ENCODE measurements around the gene FASLG.

The FASLG gene

DNA sequence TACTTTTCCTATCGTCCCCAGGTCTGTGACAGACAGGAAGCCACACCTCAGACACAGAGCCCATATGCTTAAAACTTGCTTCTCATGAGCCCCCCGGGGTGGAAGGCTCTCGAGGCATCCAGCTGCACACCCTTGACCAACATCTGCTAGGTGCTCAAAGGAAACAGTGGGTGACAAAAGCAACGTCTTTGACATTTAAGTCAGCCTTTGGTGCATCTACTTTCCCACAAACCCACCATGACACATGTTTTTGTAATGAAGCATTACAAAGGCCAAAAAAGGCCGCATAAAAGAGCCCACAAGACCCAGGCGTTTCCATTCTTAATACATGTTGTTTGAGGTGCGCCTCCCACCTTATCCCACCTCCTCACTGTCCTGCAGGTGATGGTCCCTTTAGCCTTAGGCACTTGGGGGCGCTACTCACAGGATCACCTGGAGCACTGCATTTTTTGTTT is 11.8 kb upstream of the FASLG start:
- no peak for DNase-seq

DNA sequence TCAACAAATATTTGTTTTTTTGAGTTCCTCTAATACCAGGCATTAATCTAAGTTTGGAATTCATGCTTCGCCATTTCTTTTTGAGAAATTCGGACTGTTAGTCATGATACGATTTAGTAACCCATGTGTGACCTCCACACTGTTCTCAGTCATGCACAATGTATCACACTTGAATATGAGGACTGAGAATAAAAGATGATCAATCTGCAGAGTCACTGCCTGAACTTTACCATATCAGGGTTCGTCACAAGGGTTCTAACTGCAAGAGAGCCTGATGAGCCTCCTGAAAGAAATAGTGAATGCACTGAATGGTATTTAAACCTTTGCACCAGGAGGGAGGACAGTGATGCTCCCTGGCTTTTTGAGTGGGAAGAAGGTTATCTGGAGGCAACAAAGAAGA is 10.9 kb upstream of the FASLG start:
- DNase-seq = no peak

DNA sequence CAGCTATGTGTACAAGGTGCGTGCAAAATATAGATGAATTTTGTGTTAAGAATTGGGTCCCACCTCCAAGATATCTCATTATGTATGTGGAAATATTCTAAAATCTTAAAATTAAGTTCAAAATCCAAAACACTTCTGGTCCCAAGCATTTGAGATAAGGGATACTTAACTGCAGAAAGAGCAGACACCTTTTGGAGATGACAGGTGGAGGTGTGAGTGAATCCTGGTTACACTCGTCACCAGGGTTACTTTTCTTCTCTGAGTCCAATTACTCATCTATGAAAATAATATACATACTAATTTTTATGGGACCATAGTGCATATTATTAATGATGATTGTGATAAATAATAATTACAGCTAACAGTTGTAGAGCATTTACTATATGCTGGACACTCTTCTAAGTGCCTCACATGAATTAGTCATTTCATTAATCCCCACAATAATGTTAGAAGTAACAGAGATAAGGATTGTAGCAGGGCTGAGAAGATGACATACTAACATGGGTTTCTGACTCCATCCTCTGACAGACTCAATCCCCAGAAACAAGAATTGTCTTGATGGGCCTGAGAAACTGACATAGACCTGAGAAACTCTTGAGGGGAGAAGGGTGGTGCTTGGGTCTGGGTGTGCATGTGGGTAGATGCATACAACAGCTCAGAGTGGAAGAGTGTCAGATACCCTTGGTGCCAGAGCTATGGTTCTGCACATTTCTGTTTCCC is 8.3 kb upstream of the FASLG start:
- no peak for DNase-seq

DNA sequence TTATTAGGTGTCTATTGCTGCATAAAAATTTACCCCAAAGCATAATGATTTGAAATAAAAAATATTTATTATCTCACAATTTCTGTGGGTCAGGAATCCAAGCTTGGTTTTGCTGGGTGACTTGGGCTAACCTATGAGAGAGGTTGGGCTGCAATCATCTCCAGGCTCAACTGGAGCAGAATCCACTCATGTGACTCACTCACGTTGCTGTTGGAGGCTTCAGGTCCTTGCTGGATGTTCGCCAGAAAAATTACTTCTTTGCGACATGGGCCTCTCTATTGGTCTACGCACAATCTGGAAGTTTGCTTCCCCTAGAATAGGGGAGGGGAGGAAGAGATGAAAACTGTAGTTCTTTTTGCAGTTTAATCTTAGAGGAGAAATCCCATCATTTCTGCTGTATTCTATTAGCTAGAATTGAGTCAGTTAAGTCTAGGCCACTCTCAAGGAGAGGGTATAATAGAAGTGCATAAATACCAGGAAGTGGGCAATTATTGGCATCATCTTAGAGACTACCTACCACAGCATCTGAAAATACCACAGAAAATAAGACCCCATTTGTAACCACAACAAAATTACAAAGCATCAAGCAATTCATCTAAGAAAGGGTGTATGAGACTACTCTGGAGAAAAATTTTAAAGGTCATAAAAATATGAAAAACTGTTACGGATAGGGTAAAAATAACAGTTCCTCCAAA is 5.7 kb upstream of the FASLG start:
- DNase-seq = no peak

DNA sequence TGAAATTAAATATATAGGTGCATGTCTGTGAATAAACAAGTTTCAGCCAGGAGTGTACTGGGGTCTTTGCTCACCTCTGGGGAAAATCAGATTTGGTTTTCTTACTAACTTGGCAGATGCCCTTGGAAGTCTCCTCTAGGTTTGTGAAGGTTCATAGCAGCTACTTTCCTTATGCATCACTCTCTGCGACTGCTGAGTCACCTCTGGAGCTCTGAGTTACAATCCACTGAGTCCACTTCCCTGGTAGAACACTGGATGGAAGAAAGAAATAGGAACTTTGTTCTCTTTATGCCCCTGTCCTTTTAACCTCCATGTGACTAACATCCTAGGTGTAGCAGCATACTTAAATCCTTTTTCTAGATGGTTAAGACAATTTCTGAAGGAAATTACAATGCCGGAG is 4.4 kb upstream of the FASLG start:
- no peak for DNase-seq

DNA sequence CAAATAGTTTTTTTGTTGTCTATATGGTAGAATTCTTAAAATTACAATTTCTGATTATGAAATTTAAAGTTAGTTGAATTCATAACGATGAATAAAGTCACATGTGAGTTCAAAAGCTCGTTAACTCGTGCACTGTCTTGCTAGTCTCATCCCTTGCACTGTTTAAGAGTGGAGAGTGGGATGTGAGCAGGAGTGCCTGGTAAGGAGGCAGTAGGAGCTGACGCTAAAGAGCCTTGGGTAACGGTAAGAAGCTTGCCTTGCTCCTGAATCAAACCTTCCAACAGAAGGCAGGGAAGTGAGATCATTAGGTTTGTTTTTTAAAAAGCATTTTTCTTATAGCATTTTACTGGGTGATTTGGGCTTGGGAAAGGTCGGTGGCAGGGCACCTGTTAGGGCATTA is 2.3 kb upstream of the FASLG start:
- no peak for DNase-seq

DNA sequence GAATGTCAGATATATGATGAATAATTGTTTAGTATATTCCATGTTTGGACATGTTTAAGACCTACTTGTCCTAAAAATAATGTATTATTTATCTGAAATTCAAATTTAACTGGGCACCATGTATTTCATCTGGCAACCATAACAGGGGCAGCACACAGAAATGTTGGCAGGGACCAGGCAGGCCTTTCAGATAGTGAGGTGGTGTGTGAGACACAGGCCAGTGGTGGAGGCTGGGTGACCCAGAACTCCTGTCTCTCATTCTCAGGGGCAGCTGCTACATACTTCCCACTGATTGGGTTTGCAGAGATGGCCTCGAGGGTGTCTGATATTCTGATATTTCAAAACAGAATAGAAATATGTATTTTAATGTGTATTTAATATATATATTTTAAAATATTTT is 1.3 kb upstream of the FASLG start:
- no peak for DNase-seq

DNA sequence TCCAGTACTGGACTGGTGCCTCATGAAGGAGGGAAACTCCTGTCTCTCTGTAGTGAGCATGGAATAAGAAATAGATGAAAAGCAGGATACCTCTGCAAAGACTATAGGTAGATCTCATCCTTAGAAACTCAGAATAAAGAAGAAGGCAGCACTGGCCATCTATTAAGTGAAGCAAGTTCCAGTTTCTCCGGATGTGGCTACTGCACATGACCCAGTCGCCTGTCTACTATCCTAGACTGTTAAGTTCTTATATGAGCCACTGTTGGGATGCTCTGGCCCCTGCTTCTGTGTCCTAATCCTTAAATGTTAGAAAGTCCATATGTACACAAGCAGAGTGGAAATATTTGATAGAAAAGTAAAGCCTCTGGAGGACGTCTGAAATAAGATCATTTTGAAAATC is 2.2 kb downstream of the FASLG start:
- DNase-seq = no peak

DNA sequence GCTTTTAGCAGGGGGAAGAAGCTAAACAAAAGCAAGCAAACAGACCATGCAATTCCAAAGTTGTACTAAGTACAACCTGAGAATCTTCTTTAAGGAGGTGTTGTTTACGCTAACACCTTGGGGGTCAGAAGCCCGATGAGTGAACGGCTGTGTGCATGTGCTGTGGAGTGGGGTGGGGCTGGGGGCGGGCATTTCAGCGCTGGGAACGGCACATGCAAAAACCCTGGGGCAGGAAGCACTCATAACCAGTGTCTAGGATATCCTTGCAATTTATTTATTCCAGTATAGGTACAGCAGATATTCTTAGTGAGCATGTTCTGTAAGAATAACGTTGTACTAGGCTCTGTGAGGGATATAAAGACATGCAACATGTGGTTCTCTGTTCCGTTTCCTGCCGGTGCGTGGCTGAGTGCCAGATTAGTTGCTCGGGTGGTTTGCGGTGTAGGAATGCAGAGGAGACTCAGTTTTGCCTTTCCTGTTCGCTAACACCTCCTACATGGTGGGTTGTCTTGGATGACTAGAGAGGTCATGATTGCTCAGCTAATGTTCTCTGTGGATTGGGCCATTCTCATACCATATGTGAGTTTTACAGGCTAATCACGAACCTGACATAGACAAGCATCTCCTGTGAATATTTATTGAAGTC is 3.7 kb downstream of the FASLG start:
- DNase-seq = peak in 1 of 14 donors; percentile 5

DNA sequence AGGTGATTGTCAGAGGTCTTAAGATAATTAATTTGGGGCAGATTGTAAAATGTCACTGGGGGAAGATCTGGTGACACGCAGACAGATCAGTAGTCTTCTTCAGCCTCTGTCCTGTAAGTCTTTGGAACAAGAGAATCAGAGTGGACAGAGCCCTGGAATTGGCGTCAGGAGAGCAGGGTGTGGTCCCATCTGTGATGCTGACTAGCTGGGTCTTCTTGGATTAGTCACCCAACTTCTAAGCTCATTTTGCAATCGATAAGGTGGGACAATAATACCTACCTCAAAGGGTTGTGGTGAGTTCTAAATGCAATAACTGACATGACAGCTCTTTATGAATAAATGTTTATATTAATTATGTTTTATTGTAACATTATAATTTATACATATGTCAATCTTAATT is 4.8 kb downstream of the FASLG start:
- no peak for DNase-seq

DNA sequence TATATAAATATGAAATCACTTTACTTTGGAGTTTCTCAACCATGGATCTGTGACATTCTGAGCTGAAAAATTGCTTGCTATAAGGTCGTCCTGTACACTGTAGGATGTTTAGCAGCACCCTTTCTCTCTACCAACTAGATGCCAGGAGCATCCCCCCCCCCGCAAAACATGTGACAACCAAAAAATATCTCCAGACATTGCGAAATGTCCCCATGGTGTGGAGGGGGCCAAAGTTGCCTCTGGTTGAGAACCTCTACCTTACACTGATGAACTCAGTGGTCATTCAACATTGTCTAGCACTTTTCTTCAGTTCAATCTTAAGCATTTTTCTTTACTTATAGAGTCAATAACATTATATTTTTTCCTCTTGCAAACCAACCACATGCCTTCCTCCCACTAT is 9.2 kb downstream of the FASLG start:
- DNase-seq = no peak

DNA sequence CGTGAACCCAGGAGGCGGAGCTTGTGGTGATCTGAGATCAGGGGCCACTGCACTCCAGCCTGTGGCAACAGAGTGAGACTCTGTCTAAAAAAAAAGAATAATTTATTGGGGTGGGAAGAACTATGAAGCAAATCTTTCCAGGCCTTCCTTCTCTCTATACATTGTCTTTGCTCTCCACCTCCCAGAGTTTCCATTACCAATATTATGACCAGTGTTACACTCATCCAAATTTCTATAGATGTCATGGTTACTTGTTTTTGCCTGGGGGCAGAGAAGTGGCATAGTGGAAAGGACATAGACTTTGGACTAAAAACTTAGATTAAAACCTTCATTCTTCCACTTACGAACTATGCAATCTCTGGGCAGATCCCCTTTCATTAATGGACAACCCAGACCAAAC is 10.1 kb downstream of the FASLG start:
- no peak for DNase-seq

DNA sequence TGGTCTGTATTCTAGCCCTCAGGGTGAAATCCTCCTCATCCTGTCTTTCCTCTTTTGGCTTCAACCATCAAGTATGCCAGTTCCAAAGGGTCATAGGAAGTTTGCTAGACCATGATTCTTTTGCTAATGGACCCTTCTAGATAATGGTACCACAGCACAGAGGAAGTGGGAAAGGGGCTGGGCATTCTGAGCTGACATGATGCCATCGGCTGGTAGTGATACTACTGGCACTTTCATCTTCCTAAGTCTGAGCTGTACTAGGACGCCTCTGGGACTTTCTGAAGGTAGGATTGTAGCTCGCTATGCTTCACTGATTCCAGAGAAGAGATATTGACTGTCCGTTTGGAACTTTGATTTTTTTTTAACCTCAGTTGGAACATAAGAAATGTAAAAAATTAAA is 11.4 kb downstream of the FASLG start:
- DNase-seq = no peak

DNA sequence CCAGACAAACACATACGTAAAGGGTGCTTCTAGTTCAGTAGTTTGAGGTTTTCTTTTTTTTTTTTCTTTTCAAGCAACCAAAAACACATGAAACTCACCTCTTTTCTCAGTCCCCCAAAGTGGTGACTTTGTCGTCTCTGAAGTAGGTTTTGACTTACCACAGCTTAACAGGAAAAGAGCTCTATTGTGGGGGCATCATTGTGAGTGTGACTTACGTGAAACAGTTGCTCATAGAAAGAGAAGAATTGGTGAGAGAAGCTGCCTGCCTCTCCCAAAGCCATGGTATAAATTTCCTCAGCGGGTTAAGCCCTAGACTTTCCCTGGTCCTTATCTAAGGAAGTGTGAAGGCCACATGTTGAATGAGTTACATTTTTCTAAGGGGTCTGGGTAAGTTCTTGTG is 11.9 kb downstream of the FASLG start:
- DNase-seq = no peak

DNA sequence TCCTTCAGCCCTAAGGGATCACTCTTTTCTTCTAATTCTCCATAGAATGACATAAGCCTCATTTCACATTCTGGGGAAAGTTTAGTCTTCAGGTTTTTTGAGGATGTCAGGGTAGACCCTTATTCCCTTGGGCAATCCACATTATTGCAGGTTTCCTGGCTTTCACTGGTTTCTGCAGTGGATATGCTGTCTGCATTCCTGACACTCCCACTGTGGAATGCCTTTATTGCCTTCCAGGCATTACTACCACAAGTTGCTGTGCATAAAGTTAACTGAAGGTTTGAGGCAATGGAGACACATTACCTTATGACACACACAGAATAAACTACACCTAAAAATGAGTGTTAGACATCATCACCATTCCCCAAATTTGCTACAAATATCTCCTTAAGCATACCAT is 12.7 kb downstream of the FASLG start:
- DNase-seq = no peak

DNA sequence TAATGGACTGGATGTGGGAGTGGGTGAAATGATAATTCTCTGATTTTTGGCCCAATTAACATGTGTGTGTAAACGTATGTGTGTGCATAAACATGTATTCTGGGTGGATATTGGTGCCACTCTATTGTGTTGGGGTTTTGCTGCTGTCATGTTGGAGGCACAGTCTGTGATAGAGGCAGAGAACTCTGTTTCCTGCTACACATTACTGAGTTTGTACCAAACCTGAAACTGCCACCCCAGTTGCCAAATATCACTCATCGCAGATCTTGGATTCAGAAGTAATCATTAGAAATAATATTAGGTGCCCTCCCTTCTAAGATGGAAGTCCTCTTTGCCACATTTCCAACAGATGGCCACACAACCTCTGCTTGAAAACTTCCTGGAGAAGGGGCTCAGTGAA is 13.8 kb downstream of the FASLG start:
- DNase-seq = no peak

DNA sequence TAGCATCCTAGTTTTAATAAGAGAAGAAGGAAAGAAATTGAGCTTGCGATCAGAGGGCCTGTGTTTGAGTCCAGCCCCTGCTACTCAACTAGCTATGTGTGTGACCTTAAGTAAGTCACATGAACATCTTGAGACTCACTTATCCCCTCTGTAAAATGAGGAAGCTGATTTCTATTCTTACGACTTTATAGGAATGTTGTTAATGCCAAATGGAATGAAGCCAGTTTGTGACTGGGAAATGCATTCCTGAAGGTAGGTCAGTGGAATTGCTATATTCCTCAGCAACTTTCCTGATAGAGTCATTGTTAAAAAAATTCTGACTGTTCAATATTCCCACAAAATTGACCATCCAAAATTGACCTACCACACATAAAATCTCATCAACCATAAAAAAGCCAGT is 14.9 kb downstream of the FASLG start:
- no peak for DNase-seq

DNA sequence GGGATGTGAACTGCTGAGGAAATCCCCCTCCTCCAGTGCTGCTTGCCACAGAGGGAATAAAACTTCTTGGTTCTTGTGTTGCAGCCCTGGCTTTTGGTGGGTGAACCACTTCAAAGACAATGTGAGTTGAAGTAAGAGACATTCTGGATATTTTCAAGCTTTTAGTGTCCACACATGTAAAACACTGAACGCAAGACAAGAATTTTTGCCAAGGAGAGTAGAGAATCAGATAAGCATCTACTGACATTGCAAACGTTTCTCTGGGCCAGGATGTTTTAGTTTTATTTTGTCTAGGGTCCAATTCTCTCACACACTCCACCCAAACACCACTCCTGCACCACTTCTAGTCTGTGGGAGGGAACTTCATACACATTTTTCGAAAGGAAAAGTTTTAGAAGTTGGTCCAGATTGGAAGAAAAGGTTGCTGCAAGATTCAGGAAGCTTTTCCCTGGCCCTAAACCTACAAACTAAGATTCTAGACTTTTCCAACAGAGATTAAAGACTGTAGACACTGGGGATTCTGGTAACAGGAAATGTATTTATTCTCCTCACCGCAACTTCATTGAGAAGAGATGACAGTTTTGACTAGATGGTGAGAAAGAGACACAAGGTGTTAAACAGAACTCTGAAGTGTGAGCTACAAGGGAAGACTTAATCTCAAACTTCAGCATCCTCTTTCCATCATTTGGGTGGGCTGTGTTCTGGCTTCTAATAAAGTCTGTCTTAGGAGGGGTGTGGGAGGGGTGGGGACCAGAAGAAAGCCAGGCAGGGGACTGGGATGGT is 16.1 kb downstream of the FASLG start:
- DNase-seq = no peak

DNA sequence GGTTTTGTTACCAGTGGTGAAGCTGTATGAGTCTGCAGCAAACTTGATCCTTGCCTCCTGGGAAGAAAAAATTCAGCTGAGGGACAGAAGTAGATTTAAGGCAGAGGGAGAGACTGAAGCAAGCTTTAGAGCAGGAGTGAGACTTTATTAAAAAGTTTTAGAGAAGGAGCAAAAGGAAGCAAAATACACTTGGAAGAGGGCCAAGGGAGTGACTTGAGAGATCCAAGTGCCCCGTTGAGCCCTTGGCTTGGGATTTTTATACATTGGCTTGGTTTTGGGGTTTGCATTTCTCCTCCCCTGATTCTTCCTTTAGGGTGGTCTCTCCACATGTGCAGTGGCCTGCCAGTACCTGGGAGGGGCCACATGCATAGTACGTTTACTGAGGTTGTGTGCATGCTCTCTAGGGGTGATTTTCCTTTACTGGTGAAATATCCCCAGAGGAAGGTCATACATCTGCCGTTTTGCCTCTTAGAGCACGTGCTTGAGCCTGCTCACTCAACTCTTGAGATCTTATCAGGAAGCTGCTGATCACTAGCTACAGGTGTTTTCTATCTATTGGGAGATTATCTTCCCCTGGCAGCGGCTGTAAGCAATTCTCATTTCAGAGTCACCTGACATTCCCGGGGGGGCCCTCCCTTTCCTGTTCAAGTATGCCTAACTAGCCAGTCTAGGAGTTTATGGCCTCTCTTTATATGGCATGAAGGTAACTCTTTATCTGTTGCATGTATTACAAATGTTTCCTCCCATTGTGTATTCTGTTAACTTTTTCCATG is 20.3 kb downstream of the FASLG start:
- no peak for DNase-seq

DNA sequence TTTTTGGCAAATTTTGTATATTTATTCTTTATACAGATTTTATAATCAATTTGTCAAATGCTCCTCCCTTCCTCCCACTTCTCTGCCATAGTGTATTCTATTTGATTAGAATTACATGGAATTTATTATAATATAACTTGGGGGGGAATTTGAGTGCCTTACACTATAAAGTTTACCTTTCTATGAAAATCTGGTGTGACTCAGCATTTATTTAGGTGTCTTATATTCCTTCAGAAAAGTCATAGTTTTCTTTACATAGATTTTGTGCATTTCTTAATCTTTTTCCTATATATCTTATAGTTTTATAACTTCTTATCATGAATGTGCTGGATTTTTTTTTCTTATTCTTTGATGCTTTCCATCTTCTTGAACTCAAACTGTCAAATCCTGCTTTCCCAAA is 21.3 kb downstream of the FASLG start:
- DNase-seq = no peak

DNA sequence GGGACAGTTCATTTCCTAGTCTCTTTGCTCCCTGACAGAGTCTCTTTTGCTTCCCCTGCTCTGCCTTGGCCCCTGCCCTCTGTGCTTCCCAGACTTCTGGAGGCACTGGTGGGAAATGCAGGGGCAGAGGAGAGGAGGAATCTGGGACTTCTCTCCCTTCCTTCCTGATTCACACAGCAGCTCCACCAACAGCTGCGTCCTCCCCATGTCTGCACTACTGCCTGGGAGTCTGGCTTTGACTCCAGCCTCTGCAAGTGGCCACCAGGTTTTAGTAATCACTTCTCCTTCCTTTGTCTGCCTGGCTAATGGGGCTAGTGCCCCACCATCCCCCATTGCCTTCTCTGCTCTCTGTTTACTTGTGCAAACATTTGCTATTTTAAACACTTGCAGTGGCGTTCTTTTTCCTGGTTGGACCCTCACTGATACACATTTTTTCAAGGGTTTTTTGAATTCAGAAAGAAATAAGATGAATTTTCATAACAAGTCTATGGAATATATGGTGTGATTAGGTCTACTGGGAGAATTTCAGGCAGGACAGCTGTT is 21.9 kb downstream of the FASLG start:
- no peak for DNase-seq

DNA sequence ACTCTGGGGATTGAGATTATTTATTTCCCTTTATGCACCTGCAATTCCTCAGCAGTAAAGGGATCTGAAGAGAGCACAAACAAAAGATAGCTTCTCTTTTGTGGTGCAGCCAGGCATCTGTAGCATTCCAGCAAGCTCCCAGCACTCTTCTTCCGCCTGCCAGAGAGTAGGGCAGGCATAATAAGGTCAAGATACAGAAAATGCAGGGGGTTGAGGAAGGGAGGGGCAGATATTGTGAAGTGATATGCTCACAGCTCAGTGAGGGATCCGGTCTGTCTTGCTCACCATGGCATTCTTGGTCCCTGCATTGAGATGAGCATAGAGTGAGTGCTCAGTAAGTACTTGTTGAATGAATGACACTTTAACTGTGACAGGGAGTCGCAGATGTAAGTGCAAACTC is 23.9 kb downstream of the FASLG start:
- DNase-seq = no peak

Measured in C1 segment of cervical spinal cord (tissue), 14 donors.